Caco-2 (cell line): Measurements from ENCODE around the gene PLEKHG1. TPM values are rescaled to one million over a fixed set of nuclear protein-coding genes. Genes with fewer than 3 reads are reported as not detected.

Experiments
- BruUV-seq: library from RNA; stranded (reverse); fragments of 400-500 nt; replicated peaks from 2 replicates; lab custom pipeline; 2021; lab: Mats Ljungman, UMichigan
- CTCF ChIA-PET: fragments of 300-600 bp; sonication (Branson Sonifier 250); formaldehyde crosslinking; loops from one replicate; lab custom pipeline; 2022; ENCODE audit warnings: antibody characterized with exemption; lab: Charles Lee
- POLR2A ChIA-PET: fragments of 300-600 bp; sonication (Branson Sonifier 250); formaldehyde crosslinking; loops from one replicate; lab custom pipeline; 2022; ENCODE audit warnings: antibody characterized with exemption; lab: Charles Lee
- DNase-seq, 2 experiments: peaks; one replicate each; pipeline versions ENCODE4 v3.0.0 to v3.0.0-alpha.2; 2020 to 2022
- H3K27me3 ChIP-seq: replicated peaks from 2 replicates; pipeline ENCODE4 v1.6.0; 2011; ENCODE audit warnings: low read length; ENCODE audit not compliant: control insufficient read depth, insufficient read depth
- H3K36me3 ChIP-seq: 2 replicates; pipeline ENCODE4 v1.5.1; 2011; ENCODE audit warnings: low read length; ENCODE audit not compliant: control insufficient read depth, insufficient read depth
- H3K4me1 ChIP-seq: fragments of 250-450 bp; sonication (Bioruptor Pico); 2 replicates; pipeline ENCODE4 v1.5.1; 2020; ENCODE audit warnings: mild to moderate bottlenecking
- H3K4me3 ChIP-seq: 2 replicates; pipeline ENCODE4 v1.5.1; 2011; ENCODE audit warnings: low read depth, mild to moderate bottlenecking, control low read depth, low read length
- H3K9me3 ChIP-seq: fragments of 250-450 bp; sonication (Bioruptor Pico); 2 replicates; pipeline ENCODE4 v1.5.1; 2020; ENCODE audit warnings: mild to moderate bottlenecking, moderate library complexity
- H3K27ac Mint-ChIP-seq: one replicate; pipeline ENCODE4 v1.8.0; 2022; ENCODE audit warnings: mixed read lengths; ENCODE audit not compliant: unreplicated experiment
- H3K27me3 Mint-ChIP-seq: one replicate; pipeline ENCODE4 v1.8.0; 2022; ENCODE audit warnings: mixed read lengths; ENCODE audit not compliant: insufficient read depth, unreplicated experiment
- H3K36me3 Mint-ChIP-seq: one replicate; pipeline ENCODE4 v1.8.0; 2022; ENCODE audit warnings: mild to moderate bottlenecking, mixed read lengths; ENCODE audit not compliant: insufficient read depth, unreplicated experiment
- H3K4me1 Mint-ChIP-seq: one replicate; pipeline ENCODE4 v1.8.0; 2022; ENCODE audit warnings: low read depth, mixed read lengths; ENCODE audit not compliant: unreplicated experiment
- H3K4me3 Mint-ChIP-seq: one replicate; pipeline ENCODE4 v1.8.0; 2022; ENCODE audit warnings: mild to moderate bottlenecking, moderate library complexity, mixed read lengths; ENCODE audit not compliant: unreplicated experiment
- H3K9me3 Mint-ChIP-seq: one replicate; pipeline ENCODE4 v1.8.0; 2022; ENCODE audit warnings: mixed read lengths; ENCODE audit not compliant: unreplicated experiment
- CTCF ChIP-seq, 2 experiments: fragments of 200-600 bp in 1 of 2; IDR thresholded peaks; 1 replicate in 1 of 2; 2 replicates in 1 of 2; pipeline versions ENCODE4 v1.5.1 to v1.8.0; 2011 to 2022; ENCODE audit warnings: antibody characterized with exemption in 1 of 2, control low read depth in 1 of 2, inconsistent platforms in 1 of 2, low read depth in 1 of 2, low read length in 1 of 2, mild to moderate bottlenecking in 1 of 2, moderate library complexity in 1 of 2; ENCODE audit not compliant: insufficient read depth in 1 of 2, severe bottlenecking in 1 of 2, unreplicated experiment in 1 of 2
- intact Hi-C: fragments of 100-400 bp; cut with micrococcal nuclease; formaldehyde crosslinking; loops from one replicate; pipeline ENCODE4 v1.10.0; 2022; ENCODE audit not compliant: unreplicated experiment
- total RNA-seq: library from RNA; stranded (reverse); gene quantifications from 2 replicates; pipeline ENCODE4 v1.2.3, GENCODE V29; 2022

Gene PLEKHG1
- total RNA-seq, 1 experiment from 2014 or later, result 35.0 TPM

GRCh38 chr6:150634176-150634963 is 34.7 kb downstream of the PLEKHG1 start:
- no peak for TF ChIP-seq CTCF (IDR thresholded peaks at IDR 0.05; ENCODE audit: insufficient read depth in 1 of 2, low read depth in 1 of 2, low read length in 1 of 2, severe bottlenecking in 1 of 2, unreplicated experiment in 1 of 2)
- peak overlapping the region; percentile 64 for H3K27ac Mint-ChIP-seq
- BruUV-seq, result no TSS peak

GRCh38 chr6:150634964-150635292 is 35.2 kb downstream of the PLEKHG1 start:
- CTCF ChIA-PET, result no interaction called here
- Histone ChIP-seq H3K9me3 (no peaks in the 10 kb centered on the region), H3K4me3 (no peak overlapping the region), H3K27me3 (no peaks in the 10 kb centered on the region), H3K36me3 (peaks cover under 1% of the 10 kb centered on the region; the same call in 1 of the 2 replicates), H3K4me1 (peaks cover 71% of the 10 kb centered on the region)
- intact Hi-C loops, result no loop called here
- no TSS peak for BruUV-seq
- Mint-ChIP-seq H3K27ac (no peak overlapping the region), H3K36me3 (peaks cover 5% of the 10 kb centered on the region), H3K4me1 (peaks cover 63% of the 10 kb centered on the region), H3K4me3 (no peak overlapping the region), H3K27me3 (no peaks in the 10 kb centered on the region), H3K9me3 (no peaks in the 10 kb centered on the region)
- TF ChIP-seq CTCF (IDR thresholded peaks at IDR 0.05; ENCODE audit: insufficient read depth in 1 of 2, low read depth in 1 of 2, low read length in 1 of 2, severe bottlenecking in 1 of 2, unreplicated experiment in 1 of 2), result no peak
- POLR2A ChIA-PET, result no interaction called here
- no peak for DNase-seq

More at GRCh38 chr6:150634176-150634963, 34.7 kb downstream of the PLEKHG1 start:
- intact Hi-C loops, result no loop called here
- DNase-seq, result no peak
- POLR2A ChIA-PET, result no interaction called here
- Mint-ChIP-seq H3K4me3 (peak overlapping the region; percentile 9), H3K4me1 (peaks cover 58% of the 10 kb centered on the region), H3K9me3 (no peaks in the 10 kb centered on the region), H3K27me3 (no peaks in the 10 kb centered on the region), H3K36me3 (peaks cover 5% of the 10 kb centered on the region)
- Histone ChIP-seq H3K9me3 (no peaks in the 10 kb centered on the region), H3K4me1 (peaks cover 72% of the 10 kb centered on the region), H3K4me3 (no peak overlapping the region), H3K27me3 (no peaks in the 10 kb centered on the region), H3K36me3 (no peaks in the 10 kb centered on the region)
- CTCF ChIA-PET, result no interaction called here

- H3K4me1 Mint-ChIP-seq, result peaks cover 74% of the 10 kb centered on the region
- H3K36me3 ChIP-seq, result peaks cover 1% of the 10 kb centered on the region; the same call in 1 of the 2 replicates
- no peak for TF ChIP-seq CTCF (IDR thresholded peaks at IDR 0.05; ENCODE audit: insufficient read depth in 1 of 2, low read depth in 1 of 2, low read length in 1 of 2, severe bottlenecking in 1 of 2, unreplicated experiment in 1 of 2)
- H3K27ac Mint-ChIP-seq, result peak overlapping the region; percentile 55
- H3K4me1 ChIP-seq, result peaks cover 82% of the 10 kb centered on the region
- H3K27me3 Mint-ChIP-seq, result no peaks in the 10 kb centered on the region
- no peaks in the 10 kb centered on the region for H3K9me3 ChIP-seq
- H3K27me3 ChIP-seq, result no peaks in the 10 kb centered on the region
- no peak overlapping the region for H3K4me3 ChIP-seq
- no peaks in the 10 kb centered on the region for H3K9me3 Mint-ChIP-seq
- POLR2A ChIA-PET, result no interaction called here
- CTCF ChIA-PET, result interaction anchor here (0.5 kb wide), 1 partner anchor 581 kb away, joined by 5 read pairs; no protein-coding TSS in a partner anchor
- H3K36me3 Mint-ChIP-seq, result peaks cover 5% of the 10 kb centered on the region
- no TSS peak for BruUV-seq
- no peak for DNase-seq
- intact Hi-C loops, result loop anchor here (2.0 kb wide), 1 partner anchor 51 kb away; no protein-coding TSS in a partner anchor
- H3K4me3 Mint-ChIP-seq, result peak overlapping the region; percentile 25
Measured at GRCh38 chr6:150635906-150636514, 36.3 kb downstream of the PLEKHG1 start.
